Effector memory CD8-positive, alpha-beta T cell (primary cell): ENCODE measurements around the gene WASF2.
"Not testable (repeated sequence)": the region's sequence is repeated elsewhere in the genome, so short reads cannot be mapped to it uniquely, and the experiment has no call there.

ENCODE experiments used
- ATAC-seq: fragments of 150-1000 bp; cut with Tn5 transposase; replicated peaks from 2 replicates; pipeline ENCODE4 v1.10.0; 2021; ENCODE audit warnings: mild to moderate bottlenecking, moderate library complexity
- DNase-seq, 3 experiments: peaks; one replicate each; pipeline ENCODE4 v3.0.0; 2021
- H3K27ac Mint-ChIP-seq, 2 donors: one replicate each; pipeline ENCODE4 v1.8.0; 2022; ENCODE audit warnings: mild to moderate bottlenecking in 2 of 2, mixed read lengths in 2 of 2, moderate library complexity in 2 of 2
- H3K27me3 Mint-ChIP-seq, 2 donors: one replicate each; pipeline ENCODE4 v1.8.0; 2022; ENCODE audit warnings: mixed read lengths in 2 of 2
- H3K36me3 Mint-ChIP-seq: one replicate; pipeline ENCODE4 v1.8.0; 2022; ENCODE audit warnings: mild to moderate bottlenecking, moderate library complexity, mixed read lengths; ENCODE audit not compliant: insufficient read depth
- H3K4me1 Mint-ChIP-seq, 2 donors: one replicate each; pipeline ENCODE4 v1.8.0; 2022; ENCODE audit warnings: low read depth in 2 of 2, mixed read lengths in 2 of 2
- H3K4me3 Mint-ChIP-seq, 2 donors: one replicate each; pipeline ENCODE4 v1.8.0; 2022; ENCODE audit warnings: mild to moderate bottlenecking in 2 of 2, mixed read lengths in 2 of 2, moderate library complexity in 2 of 2
- H3K9me3 Mint-ChIP-seq, 2 donors: one replicate each; pipeline ENCODE4 v1.8.0; 2022; ENCODE audit warnings: mixed read lengths in 2 of 2

The WASF2 gene

DNA sequence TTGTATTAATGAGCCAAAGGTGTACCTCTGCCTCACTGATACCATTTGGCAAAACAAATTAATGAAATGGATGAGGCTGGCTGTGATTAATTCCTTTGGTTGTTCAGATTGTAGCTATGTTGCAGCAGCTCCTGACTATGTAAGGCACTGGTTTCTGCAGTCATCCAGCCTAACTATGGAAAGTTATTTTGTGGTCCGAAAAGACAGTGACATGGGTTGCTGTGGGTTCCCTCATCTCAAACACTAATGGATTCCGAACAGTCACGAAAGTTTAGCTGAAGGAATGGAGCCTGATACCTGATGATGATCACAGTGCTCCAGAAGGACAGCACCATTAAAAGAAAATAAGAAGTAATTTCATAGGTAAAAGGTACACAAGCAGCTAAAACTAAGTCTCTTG lies 42.6 kb downstream of the WASF2 start:
- ATAC-seq (no peak), DNase-seq (no peak)
- peaks cover 39 to 53% of the 10 kb centered on the region in 2 donors for H3K4me1 Mint-ChIP-seq
- no peaks in the 10 kb centered on the region for H3K9me3 Mint-ChIP-seq
- peaks cover 7% of the 10 kb centered on the region for H3K36me3 Mint-ChIP-seq
- no peaks in the 10 kb centered on the region for H3K27me3 Mint-ChIP-seq
- no peak overlapping the region for H3K4me3 Mint-ChIP-seq
- H3K27ac Mint-ChIP-seq = peak overlapping the region; percentile 10 to 23

DNA sequence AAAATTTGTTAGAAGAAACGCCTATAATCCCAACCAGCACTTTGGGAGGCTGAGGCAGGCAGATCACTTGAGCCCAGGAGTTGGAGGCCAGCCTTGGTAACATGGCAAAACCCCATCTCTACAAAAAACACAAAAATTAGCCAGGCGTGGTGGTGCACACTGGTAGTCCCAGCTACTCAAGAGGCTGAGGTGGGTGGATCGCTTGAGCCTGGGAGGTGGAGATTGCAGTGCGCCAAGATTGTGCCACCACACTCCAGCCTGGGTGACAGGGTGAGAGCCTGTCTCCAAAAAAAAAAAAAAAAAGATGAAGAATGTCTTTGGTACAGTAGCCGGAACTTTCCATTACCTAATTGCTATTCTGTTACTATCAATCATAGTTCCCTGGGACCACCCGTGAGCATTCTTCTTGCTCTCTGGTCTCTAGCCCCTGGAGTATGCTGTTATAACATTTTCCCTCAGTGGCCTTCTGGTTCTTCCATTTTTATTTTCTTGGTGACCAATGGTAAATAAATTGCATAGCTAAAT lies 43.4 kb downstream of the WASF2 start:
- Mint-ChIP-seq H3K9me3 (no peaks in the 10 kb centered on the region), H3K36me3 (peaks cover 7% of the 10 kb centered on the region), H3K4me1 (peaks cover 39 to 52% of the 10 kb centered on the region in 2 donors), H3K27ac (no peak overlapping the region), H3K27me3 (no peaks in the 10 kb centered on the region), H3K4me3 (no peak overlapping the region)
- no peak for ATAC-seq
- no peak for DNase-seq

DNA sequence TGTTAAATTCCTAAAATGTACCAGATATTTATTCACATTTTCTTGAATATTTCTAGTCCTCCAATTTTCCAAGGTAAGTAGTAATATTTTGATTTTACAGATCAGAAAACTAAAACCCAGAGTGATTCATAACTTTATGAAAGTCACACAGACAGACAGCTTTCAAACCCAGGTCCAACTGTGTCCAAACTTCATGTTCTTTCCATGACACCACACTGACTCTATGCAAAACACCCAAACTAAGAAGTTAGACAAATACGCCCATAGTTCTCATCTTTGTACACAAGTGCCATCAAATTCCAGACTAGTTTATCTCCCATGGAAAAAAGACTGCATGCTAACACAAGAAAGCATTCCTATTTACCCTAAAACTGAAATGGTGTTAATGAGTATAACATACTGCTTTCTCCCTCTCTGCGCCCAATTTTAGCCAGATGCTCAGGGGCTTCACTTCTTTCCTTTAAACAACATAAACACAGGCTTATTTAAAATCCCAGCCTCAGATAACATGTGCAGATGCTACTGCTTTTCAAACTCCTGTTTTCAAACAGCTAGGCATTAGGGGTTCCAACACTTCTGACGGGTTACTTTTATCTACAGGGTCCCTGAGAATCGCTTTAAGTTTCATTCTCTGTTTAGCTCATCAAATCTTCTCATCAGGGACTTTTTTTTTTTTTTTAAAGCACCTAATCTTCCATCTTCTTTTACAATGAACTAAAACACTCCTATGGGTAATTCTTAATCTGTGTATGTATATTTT lies 44.6 kb downstream of the WASF2 start:
- Mint-ChIP-seq H3K36me3 (peaks cover 11% of the 10 kb centered on the region), H3K4me1 (peaks cover 33 to 40% of the 10 kb centered on the region in 2 donors), H3K27me3 (no peaks in the 10 kb centered on the region)

DNA sequence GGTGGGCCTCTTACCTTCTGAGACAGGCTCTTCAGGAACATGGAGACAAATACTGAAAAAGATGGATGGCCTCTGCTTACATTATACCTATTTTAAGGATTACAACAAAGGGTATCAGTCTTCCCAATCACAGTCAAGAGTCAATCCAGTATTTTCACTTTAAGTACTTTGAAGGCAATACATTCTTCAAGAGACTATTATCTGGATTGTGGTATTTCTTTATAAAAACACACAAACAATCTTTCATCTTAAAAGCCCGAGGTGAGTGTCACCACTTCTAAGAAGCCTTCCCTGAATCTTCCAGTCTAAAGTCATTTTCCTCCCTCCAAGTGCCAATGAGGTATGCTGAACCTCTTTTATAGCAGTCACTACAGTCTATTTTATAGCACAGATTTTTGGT lies 45.3 kb downstream of the WASF2 start:
- H3K4me1 Mint-ChIP-seq = peaks cover 36 to 44% of the 10 kb centered on the region in 2 donors
- H3K27ac Mint-ChIP-seq = peak overlapping the region; percentile 61 to 90
- DNase-seq (no peak), ATAC-seq (no peak)
- H3K9me3 Mint-ChIP-seq = no peaks in the 10 kb centered on the region
- no peaks in the 10 kb centered on the region for H3K27me3 Mint-ChIP-seq
- peaks cover 14% of the 10 kb centered on the region for H3K36me3 Mint-ChIP-seq
- H3K4me3 Mint-ChIP-seq = no peak overlapping the region

More for the DNA sequence above, 44.6 kb downstream of the WASF2 start:
- Mint-ChIP-seq H3K27ac (peak overlapping the region; percentile 61 to 90), H3K4me3 (peak overlapping the region; percentile 1 to 26), H3K9me3 (no peaks in the 10 kb centered on the region)
- no peak for DNase-seq
- no peak for ATAC-seq

DNA sequence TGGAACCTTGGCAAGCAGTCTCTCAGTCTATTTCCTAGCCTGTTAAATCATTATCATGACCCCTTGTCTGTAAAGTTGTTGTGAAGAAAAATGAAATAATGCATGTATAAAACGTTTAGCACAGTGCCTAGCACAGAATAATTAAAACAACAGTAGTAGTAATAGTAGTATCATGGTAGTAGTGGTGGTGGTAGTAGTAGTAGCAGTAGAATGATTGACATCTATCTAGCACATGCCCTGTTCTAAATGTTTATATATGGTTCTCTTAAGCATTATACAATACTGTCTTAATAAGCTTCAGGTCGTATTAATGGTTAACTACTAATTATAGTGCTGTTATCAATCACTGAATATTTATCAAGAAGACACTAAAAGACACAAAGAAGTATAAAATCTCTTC lies 50.8 kb downstream of the WASF2 start:
- ATAC-seq = no peak
- peak overlapping the region in 1 of 2 donors; percentile 5 for H3K4me3 Mint-ChIP-seq
- peak overlapping the region; percentile 55 to 90 for H3K27ac Mint-ChIP-seq
- DNase-seq = no peak
- peaks cover 12% of the 10 kb centered on the region for H3K36me3 Mint-ChIP-seq
- H3K9me3 Mint-ChIP-seq = no peaks in the 10 kb centered on the region
- peaks cover 42 to 58% of the 10 kb centered on the region in 2 donors for H3K4me1 Mint-ChIP-seq
- H3K27me3 Mint-ChIP-seq = no peaks in the 10 kb centered on the region

DNA sequence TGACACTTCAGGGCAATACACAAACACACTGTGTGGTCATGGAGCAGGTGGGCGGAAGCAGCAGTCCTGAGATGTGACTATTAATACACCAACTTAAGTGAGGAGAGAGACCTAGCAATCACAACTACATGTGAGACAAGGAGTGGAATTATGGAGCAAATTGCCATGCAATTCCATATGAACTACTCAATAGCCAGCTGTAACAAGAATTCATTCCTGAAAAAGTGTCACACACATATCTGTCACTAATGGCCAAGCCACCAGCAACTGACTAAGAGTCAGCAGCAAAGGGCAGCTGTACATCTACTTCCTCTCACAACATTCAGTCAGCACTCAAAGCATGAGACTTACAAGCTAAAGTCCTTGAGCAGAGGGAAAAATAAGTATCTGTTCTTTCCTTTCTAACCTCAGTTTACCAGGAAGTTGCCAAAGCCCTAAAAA lies 51.3 kb downstream of the WASF2 start:
- H3K4me3 Mint-ChIP-seq = peak overlapping the region in 1 of 2 donors; percentile 5
- H3K9me3 Mint-ChIP-seq = no peaks in the 10 kb centered on the region
- DNase-seq (no peak), ATAC-seq (no peak)
- peaks cover 40 to 61% of the 10 kb centered on the region in 2 donors for H3K4me1 Mint-ChIP-seq
- peaks cover 15% of the 10 kb centered on the region for H3K36me3 Mint-ChIP-seq
- H3K27ac Mint-ChIP-seq = peak overlapping the region; percentile 55 to 90
- no peaks in the 10 kb centered on the region for H3K27me3 Mint-ChIP-seq

DNA sequence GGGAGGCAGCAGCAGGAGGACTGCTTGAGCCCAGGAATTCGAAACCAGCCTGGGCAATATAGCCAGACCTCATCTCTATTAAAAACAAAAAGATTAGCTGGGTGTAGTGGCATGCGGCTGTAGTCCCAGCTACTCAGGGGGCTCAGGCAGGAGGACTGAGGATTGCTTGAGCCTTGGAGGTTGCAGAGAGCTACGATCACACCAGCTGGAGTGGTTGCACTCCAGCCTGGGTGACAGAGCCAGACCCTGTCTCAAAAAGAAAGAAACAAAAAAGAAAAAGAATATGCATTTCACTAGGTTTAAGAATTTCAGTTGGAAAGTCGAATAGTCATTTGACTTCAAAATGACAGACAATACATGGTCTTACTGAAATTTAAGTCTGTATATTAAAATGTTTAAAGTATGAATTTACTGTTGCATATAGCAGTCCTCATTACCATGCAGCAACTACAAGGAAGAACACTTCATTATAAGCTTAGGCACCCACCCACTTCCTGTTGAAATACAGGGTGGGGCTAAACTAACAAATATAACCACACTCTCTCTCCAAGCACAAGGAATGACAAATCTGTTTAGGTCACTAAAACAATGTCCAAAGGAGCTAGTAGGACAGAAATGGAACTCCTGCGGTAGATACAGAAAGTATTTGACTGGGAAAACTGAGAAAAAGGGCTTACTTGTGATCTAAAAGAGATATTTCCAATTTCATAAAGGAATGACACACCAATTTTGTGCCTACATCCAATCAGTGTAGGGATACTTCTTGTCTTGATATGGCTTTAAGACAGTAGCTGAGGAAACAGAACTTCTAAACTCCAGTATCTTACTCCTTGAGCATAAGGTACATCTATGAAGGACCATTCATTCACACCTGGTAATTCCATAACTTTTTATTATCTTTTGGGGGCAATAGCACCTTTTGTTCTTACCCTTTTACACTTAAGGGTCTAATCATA lies 53.5 kb downstream of the WASF2 start:
- H3K36me3 Mint-ChIP-seq = peaks cover 17% of the 10 kb centered on the region
- no peaks in the 10 kb centered on the region for H3K9me3 Mint-ChIP-seq
- no peaks in the 10 kb centered on the region for H3K27me3 Mint-ChIP-seq
- peak; percentile 96 for ATAC-seq
- peaks cover 46 to 75% of the 10 kb centered on the region in 2 donors for H3K4me1 Mint-ChIP-seq
- peak in 1 of 3 experiments; percentile 16 for DNase-seq
- H3K27ac Mint-ChIP-seq = peak overlapping the region; percentile 80 to 81
- peak overlapping the region; percentile 76 to 80 for H3K4me3 Mint-ChIP-seq

DNA sequence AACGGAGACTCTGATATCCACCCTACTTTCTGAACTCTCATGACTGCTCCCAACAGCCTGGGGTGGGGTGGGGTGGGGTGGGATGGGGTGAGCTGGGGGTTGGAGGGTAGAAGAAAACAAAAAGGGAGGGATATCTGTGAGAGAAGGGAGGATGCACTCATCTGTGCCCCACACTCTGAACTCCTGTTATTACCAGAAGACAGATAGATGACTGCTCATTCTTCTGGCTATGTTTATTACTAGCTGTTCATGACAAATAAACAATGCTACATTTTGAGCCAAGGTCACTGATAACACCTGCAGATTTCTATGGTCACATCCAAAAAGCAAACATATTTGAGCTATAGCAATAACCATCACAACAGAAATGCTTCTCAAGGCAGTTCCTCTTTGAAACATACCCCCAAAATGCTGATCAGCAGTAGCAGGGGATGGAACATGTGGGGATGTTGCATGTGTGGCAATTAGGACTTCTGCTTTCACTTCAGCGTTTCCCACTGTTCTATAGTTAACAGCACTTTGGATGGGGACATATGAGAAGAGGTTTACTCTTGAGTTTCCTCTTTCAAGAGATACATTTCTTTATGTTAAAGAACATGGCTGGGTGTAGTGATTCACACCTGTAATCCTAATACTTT lies 54.3 kb downstream of the WASF2 start:
- H3K27ac Mint-ChIP-seq = peak overlapping the region; percentile 80 to 81
- H3K4me3 Mint-ChIP-seq = peak overlapping the region; percentile 76 to 80
- ATAC-seq (peak; percentile 40), DNase-seq (no peak)
- peaks cover 11% of the 10 kb centered on the region for H3K36me3 Mint-ChIP-seq
- H3K27me3 Mint-ChIP-seq = no peaks in the 10 kb centered on the region
- no peaks in the 10 kb centered on the region for H3K9me3 Mint-ChIP-seq
- peaks cover 54 to 83% of the 10 kb centered on the region in 2 donors for H3K4me1 Mint-ChIP-seq

DNA sequence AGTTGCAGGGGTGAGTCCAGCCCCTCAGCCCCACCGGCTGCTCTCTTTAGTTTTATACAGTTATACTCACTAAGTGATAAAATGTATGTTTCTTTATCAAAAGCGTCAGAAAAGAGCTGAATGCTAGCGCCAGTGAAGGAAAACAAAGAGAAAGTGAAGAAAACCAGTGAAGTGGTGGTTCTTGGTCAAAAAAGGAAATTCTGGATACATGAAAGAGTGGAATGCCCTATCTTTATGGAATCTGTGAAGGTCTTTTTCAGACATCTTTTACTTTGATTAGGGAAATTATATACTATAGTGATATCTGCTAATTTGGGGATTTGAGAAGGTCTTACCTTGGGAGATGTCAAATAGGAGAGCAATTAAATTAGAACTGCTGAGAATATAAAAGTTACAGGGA lies 56.3 kb downstream of the WASF2 start:
- Mint-ChIP-seq H3K36me3 (peaks cover 10% of the 10 kb centered on the region), H3K4me1 (peaks cover 49 to 74% of the 10 kb centered on the region in 2 donors), H3K27me3 (no peaks in the 10 kb centered on the region), H3K4me3 (no peak overlapping the region), H3K27ac (peak overlapping the region; percentile 7 to 71), H3K9me3 (no peaks in the 10 kb centered on the region)
- no peak for ATAC-seq
- DNase-seq = no peak

DNA sequence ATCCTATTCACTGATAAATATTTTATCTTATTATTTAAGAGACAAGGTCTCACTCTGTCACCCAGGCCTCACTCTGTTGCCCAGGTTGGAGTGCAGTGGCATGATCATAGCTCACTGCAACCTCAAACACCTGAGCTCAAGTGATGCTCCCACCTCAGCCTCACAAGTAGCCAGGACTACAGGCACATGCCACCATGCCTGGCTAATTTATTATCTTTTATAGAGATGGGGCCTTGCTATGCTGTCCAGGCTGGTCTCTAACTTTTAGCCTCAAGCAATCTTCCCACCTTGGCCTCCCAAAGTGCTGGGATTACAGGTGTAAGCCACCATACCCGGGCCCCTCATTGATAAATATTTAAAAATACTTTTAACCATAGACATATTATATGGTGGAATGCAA lies 57.2 kb downstream of the WASF2 start:
- peaks cover 43 to 64% of the 10 kb centered on the region in 2 donors for H3K4me1 Mint-ChIP-seq
- DNase-seq, H3K9me3 Mint-ChIP-seq, H3K27ac Mint-ChIP-seq, H3K27me3 Mint-ChIP-seq, H3K4me3 Mint-ChIP-seq, ATAC-seq: not testable (repeated sequence)
- peaks cover 16% of the 10 kb centered on the region for H3K36me3 Mint-ChIP-seq

DNA sequence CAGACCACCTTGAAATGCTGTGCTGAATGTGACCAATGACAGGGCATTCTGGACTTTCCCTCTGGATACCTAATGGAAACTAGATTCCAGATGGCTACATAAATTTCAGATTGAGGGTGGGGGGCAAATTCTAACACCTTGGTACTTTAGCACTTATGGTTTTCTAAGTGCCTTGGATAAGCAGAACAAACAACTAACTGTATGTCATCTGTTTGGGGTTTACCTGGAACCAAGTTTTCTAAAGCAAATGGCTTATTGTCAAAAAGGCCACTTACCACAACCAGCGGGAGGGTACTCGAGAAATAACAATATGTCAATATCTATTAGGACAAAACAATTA lies 58.4 kb downstream of the WASF2 start:
- H3K36me3 Mint-ChIP-seq = peaks cover 20% of the 10 kb centered on the region
- peak overlapping the region in 1 of 2 donors; percentile 44 for H3K4me3 Mint-ChIP-seq
- H3K27ac Mint-ChIP-seq = peak overlapping the region; percentile 66 to 85
- DNase-seq (no peak), ATAC-seq (no peak)
- peaks cover 38 to 57% of the 10 kb centered on the region in 2 donors for H3K4me1 Mint-ChIP-seq
- no peaks in the 10 kb centered on the region for H3K9me3 Mint-ChIP-seq
- no peaks in the 10 kb centered on the region for H3K27me3 Mint-ChIP-seq

DNA sequence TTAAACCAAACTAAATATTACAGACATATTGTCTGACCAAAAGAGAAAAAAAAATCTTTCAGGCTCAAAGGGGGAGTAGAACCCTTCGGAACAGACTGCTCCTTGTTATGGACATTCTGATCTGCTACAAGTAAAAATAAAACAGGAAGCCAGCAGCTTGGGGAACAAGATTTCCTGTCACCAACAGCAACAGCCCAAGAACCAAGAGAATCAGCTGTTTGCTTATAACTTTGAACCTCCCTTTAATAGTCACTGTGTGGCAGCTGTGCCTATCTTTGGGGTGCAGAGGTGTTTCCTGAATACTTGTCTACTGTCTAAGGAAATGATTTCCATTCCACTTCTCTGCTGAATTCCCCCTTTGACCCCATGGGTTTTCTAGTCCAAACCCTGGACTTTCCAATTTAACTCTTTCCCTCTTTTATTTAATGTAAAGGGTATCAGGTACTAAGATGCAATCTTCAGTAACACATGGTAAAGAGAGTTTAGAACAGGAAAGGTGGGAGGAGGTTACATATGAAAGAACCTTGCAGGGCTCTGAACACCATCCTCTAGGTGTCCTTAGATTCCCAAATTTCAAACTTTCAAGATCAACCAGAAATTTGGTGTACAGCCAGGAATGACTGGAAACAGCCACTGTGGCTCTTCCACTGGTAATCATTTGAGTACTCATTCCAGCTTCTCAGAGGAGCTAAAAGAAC lies 58.9 kb downstream of the WASF2 start:
- ATAC-seq (peak; percentile 71), DNase-seq (peak in 1 of 3 experiments; percentile 23)
- Mint-ChIP-seq H3K36me3 (peaks cover 26% of the 10 kb centered on the region), H3K4me1 (peaks cover 36 to 53% of the 10 kb centered on the region in 2 donors), H3K27me3 (no peaks in the 10 kb centered on the region), H3K9me3 (no peaks in the 10 kb centered on the region), H3K4me3 (peak overlapping the region; percentile 2 to 44), H3K27ac (peak overlapping the region; percentile 66 to 85)
